ENCODE data around the gene MACROD2.

GRCh38 chr20:14820771-14821170 is 825.5 kb downstream of the MACROD2 start:
- TF ChIP-seq CTCF (conservative IDR thresholded peaks at IDR 0.05) (no peak), ZFX (IDR thresholded peaks at IDR 0.05) (no peak)
